Uterus (tissue), 2 donors: ENCODE data around the gene UGGT1.

Source experiments
- POLR2A ChIP-seq, 2 donors: fragments of 450-650 bp; IDR thresholded peaks; one replicate each; pipeline ENCODE4 v1.6.1; 2016; ENCODE audit warnings: antibody characterized with exemption in 2 of 2, mild to moderate bottlenecking in 1 of 2, moderate library complexity in 1 of 2
- TF ChIP-seq, protein P1 (sequence below), 4 experiments: fragments of 200-600 bp in 2 of 4; fragments of 450-650 bp in 2 of 4; sonication (generic) in 2 of 4; IDR thresholded peaks; one replicate each; pipeline ENCODE4 v1.5.1; 2016 to 2019; ENCODE audit warnings: antibody characterized with exemption in 4 of 4, mild to moderate bottlenecking in 2 of 4, moderate library complexity in 1 of 4

- no peak for TF ChIP-seq POLR2A (IDR thresholded peaks at IDR 0.05)
- TF ChIP-seq, protein P1, sequence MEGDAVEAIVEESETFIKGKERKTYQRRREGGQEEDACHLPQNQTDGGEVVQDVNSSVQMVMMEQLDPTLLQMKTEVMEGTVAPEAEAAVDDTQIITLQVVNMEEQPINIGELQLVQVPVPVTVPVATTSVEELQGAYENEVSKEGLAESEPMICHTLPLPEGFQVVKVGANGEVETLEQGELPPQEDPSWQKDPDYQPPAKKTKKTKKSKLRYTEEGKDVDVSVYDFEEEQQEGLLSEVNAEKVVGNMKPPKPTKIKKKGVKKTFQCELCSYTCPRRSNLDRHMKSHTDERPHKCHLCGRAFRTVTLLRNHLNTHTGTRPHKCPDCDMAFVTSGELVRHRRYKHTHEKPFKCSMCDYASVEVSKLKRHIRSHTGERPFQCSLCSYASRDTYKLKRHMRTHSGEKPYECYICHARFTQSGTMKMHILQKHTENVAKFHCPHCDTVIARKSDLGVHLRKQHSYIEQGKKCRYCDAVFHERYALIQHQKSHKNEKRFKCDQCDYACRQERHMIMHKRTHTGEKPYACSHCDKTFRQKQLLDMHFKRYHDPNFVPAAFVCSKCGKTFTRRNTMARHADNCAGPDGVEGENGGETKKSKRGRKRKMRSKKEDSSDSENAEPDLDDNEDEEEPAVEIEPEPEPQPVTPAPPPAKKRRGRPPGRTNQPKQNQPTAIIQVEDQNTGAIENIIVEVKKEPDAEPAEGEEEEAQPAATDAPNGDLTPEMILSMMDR (IDR thresholded peaks at IDR 0.05): no peak
Observed at GRCh38 chr2:128237081-128237534, 146.1 kb downstream of the UGGT1 start.
